Thoracic aorta (tissue), 2 donors: ENCODE results near the gene FAM90A26. TPM values are rescaled to one million over a fixed set of nuclear protein-coding genes. Genes with fewer than 3 reads are reported as not detected.
A peak's percentile ranks its signal among the peaks of the same experiment; 100 is the strongest.
"Not testable (repeated sequence)": the region's sequence is repeated elsewhere in the genome, so short reads cannot be mapped to it uniquely, and the experiment has no call there.

ENCODE experiments used
- ATAC-seq: fragments of 150-250 bp; one replicate; pipeline ENCODE4 v1.8.0; 2017; ENCODE audit warnings: low read depth; ENCODE audit not compliant: insufficient number of reproducible peaks, low FRiP score
- DNase-seq: peaks from one replicate; pipeline ENCODE4 v3.0.0-alpha.2; 2020; ENCODE audit warnings: low spot score
- H3K27ac ChIP-seq, 2 donors: fragments of 200-600 bp; sonication (generic); 1 replicate in 1 of 2; 2 replicates in 1 of 2; pipeline ENCODE4 v1.5.1; 2016; ENCODE audit warnings: mild to moderate bottlenecking in 2 of 2, moderate library complexity in 2 of 2
- H3K27me3 ChIP-seq: fragments of 200-600 bp; sonication (generic); replicated peaks from 2 replicates; pipeline ENCODE4 v1.6.0; 2016; ENCODE audit warnings: mild to moderate bottlenecking; ENCODE audit not compliant: insufficient read depth
- H3K36me3 ChIP-seq: fragments of 200-600 bp; sonication (generic); one replicate; pipeline ENCODE4 v1.5.1; 2016
- H3K4me1 ChIP-seq, 2 donors: fragments of 200-600 bp; sonication (generic); 1 replicate in 1 of 2; 2 replicates in 1 of 2; pipeline versions ENCODE4 v1.5.1 to v1.6.0; 2016; ENCODE audit warnings: low read depth in 2 of 2, mild to moderate bottlenecking in 1 of 2; ENCODE audit not compliant: control insufficient read depth in 1 of 2
- H3K4me3 ChIP-seq: fragments of 200-600 bp; sonication (generic); 2 replicates; pipeline ENCODE4 v1.5.1; 2016; ENCODE audit warnings: mild to moderate bottlenecking
- H3K9me3 ChIP-seq: fragments of 200-600 bp; sonication (generic); 2 replicates; pipeline ENCODE4 v1.5.1; 2016
- total RNA-seq, 2 donors: library from RNA; depleted of rRNA; stranded (reverse); fragments of >200 nt; gene quantifications; one replicate each; pipeline versions ENCODE4 v1.1.0 to v1.2.3, GENCODE V29; 2016
- TF ChIP-seq, protein P1 (sequence below): fragments of 200-600 bp; sonication (generic); IDR thresholded peaks from one replicate; pipeline ENCODE4 v1.5.1; 2019; ENCODE audit warnings: antibody characterized with exemption

The FAM90A26 gene, protein sequence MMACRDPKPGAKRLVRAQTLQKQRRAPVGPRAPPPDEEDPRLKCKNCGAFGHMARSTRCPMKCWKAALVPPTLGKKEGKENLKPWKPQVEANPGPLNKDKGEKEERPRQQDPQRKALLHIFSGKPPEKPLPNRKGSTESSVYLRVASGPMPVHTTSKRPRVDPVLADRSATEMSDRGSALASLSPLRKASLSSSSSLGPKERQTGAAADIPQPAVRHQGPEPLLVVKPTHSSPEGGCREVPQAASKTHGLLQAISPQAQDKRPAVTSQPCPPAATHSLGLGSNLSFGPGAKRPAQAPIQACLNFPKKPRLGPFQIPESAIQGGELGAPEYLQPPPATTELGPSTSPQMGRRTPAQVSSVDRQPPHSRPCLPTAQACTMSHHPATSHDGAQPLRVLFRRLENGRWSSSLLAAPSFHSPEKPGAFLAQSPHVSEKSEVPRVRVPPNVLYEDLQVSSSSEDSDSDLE
- not detected for total RNA-seq

DNA sequence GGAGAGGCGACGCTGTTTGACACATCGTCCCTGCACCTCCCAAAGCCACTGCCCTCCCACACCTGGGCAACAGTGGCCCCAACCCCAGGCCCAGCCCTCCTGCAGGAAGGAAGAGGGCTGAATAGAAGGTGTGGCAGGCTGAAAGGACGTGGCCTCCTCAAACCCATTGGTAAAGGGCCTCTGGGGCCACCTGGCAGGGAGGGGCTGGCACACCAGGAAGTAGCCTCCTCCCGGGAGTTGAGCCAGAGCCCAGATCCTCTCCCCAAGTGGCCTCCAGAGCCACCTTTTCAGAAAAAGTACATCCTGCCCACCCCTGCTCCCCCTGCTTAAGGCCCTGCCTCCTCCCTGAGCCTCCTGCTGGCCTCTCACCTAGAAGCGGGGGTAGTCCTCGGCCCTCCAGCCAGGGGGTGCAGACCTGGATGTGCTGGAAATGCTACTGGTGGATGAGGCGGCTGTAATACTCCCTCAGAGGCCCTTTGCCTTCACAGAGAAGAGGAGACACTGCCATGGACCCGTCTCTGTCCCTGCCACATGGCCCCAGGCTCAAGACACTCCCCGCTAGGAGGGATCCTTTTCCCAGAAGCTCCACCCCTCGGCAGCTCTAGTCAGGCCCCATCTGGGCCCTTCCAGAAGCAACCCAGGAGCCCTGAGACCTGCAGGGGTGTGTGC lies at the start of gene FAM90A26:
TSS of gene FAM90A26 (plus strand) at position 619 of the 669 bp plus-strand sequence. CDS start 2,764 bp downstream, outside the sequence.
- H3K4me1 ChIP-seq = not testable (repeated sequence)

DNA sequence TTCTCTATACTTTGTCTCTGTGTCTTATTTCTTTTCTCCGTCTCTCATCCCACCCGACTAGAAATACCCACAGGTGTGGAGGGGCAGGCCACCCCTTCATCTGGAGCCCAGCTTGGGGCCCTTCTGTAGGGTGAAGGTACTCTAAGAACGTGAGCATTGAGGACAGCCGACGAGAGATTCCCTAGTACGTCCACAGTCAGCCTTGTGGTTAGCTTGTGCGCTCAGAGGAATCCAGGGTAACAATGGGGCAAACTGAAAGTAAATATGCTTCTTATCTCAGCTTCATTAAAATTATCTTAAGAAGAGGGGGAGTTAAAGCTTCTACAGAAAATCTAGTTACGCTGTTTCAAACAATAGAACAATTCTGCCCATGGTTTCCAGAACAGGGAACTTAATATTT lies 47.5 kb upstream of the FAM90A26 start:
- not testable (repeated sequence) for H3K4me1 ChIP-seq, H3K4me3 ChIP-seq, ATAC-seq, H3K36me3 ChIP-seq, H3K9me3 ChIP-seq, DNase-seq, H3K27ac ChIP-seq, H3K27me3 ChIP-seq

More for the DNA sequence above, at the start of gene FAM90A26:
- H3K27ac ChIP-seq, H3K4me3 ChIP-seq, H3K27me3 ChIP-seq, H3K36me3 ChIP-seq, H3K9me3 ChIP-seq, DNase-seq, ATAC-seq: not testable (repeated sequence)

DNA sequence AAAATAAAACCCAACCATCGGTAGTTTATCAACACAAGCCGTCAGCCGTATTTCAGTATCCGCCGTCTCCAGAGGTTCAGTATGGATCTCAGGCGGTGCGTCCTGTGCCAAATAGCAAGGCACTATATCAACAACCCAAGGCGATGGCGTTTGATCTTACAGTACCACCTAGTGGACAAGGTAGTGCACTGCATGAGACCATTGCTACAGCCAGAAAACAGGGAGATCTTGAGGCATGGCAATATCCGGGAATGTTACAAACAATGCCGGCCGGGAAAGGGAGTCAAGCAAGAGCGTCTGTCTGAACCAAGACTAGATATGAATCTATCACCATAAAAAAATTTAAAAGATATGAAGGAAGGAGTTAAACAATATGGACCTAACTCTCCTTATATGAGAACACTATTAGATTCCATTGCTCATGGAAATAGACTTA lies 46.6 kb upstream of the FAM90A26 start:
- H3K4me1 ChIP-seq, H3K27me3 ChIP-seq, H3K4me3 ChIP-seq, H3K9me3 ChIP-seq, H3K27ac ChIP-seq, ATAC-seq, H3K36me3 ChIP-seq: not testable (repeated sequence)
- TF ChIP-seq, protein P1, sequence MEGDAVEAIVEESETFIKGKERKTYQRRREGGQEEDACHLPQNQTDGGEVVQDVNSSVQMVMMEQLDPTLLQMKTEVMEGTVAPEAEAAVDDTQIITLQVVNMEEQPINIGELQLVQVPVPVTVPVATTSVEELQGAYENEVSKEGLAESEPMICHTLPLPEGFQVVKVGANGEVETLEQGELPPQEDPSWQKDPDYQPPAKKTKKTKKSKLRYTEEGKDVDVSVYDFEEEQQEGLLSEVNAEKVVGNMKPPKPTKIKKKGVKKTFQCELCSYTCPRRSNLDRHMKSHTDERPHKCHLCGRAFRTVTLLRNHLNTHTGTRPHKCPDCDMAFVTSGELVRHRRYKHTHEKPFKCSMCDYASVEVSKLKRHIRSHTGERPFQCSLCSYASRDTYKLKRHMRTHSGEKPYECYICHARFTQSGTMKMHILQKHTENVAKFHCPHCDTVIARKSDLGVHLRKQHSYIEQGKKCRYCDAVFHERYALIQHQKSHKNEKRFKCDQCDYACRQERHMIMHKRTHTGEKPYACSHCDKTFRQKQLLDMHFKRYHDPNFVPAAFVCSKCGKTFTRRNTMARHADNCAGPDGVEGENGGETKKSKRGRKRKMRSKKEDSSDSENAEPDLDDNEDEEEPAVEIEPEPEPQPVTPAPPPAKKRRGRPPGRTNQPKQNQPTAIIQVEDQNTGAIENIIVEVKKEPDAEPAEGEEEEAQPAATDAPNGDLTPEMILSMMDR = peak; percentile 75
- peak; percentile 6 for DNase-seq

DNA sequence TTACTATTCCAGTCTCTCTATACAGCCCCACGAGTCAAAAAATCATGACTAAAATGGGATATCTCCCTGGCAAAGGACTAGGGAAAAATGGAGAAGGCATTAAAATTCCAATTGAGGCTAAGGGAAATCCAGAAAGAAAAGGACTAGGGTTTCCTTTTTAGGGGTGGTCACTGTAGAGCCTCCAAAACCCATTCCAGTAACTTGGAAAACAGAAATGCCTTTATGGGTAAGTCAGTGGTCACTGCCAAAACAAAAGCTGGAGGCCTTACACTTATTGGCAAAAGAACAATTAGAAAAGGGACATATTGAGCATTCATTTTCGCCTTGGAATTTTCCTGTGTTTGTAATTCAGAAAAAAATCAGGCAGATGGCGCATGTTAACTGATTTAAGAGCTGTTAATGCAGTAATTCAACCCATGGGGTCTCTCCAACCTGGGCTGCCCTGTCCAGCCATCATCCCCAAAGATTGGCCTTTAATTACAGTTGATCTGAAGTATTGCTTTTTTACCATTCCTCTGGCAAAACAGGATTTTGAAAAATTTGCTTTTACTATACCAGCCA lies 44.5 kb upstream of the FAM90A26 start:
- not testable (repeated sequence) for DNase-seq, H3K36me3 ChIP-seq, H3K9me3 ChIP-seq, H3K4me3 ChIP-seq, ATAC-seq, H3K4me1 ChIP-seq, H3K27ac ChIP-seq, H3K27me3 ChIP-seq

DNA sequence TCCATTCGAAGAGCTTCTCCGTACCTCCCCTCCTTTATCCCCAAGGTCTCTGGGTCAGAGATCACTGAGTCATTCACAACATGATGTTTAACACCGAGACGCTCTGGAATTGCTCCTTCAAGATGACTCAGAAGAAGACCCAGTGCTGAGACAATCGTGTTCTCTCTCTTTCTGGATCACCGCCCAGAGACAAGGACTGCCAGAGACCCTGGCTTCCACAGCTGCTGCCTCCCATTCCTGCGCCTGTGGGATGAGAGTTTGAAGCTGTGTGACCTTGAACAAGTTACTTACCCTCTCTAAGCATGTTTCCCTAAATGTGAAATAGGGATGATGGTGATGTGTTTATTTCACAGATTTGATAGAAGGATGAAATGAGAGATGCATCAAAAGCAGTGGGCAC lies 38.8 kb upstream of the FAM90A26 start:
- not testable (repeated sequence) for H3K27ac ChIP-seq, DNase-seq, H3K27me3 ChIP-seq

DNA sequence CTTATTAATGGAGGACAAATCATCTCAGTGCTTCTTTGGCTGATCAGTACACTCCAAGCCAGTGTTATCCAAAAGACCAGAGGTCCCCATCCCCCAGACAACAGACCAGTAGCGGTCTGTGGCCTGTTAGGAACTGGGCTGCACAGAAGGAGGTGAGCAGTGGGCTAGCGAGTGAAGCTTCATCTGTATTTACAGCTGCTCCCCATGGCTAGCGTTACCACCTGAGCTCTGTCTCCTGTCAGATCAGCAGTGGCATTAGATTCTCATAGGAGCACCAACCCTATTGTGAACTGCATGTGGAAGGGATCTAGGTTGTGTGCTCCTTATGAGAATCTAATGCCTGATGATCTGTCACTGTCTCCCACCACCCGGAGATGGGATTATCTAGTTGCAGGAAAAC lies 37.4 kb upstream of the FAM90A26 start:
- not testable (repeated sequence) for H3K27ac ChIP-seq, H3K27me3 ChIP-seq, DNase-seq, H3K36me3 ChIP-seq, H3K9me3 ChIP-seq, H3K4me3 ChIP-seq, ATAC-seq, H3K4me1 ChIP-seq

More for the DNA sequence above, 38.8 kb upstream of the FAM90A26 start:
- not testable (repeated sequence) for H3K4me3 ChIP-seq, H3K4me1 ChIP-seq, ATAC-seq, H3K9me3 ChIP-seq, H3K36me3 ChIP-seq

DNA sequence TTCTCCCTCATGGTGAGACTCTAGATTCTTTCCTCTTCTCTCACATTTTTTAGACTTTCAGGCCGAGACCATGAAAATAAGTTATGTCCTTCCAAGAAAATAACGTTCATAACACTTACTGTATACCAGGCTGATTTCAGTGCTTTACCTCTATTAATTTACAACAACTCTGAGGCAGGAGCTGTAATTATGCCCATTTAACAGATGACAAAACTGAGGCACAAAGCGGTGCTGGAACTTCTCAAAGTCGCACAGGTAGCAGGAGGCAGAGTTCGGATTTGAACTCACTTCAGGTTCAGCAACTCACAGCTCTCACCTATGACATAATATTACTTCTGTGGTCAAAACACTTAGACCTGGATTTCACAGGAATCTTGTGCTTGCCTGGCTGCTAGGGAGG lies 36.2 kb upstream of the FAM90A26 start:
- not testable (repeated sequence) for H3K4me3 ChIP-seq, H3K36me3 ChIP-seq, H3K9me3 ChIP-seq, H3K27me3 ChIP-seq, H3K27ac ChIP-seq, H3K4me1 ChIP-seq, ATAC-seq, DNase-seq

DNA sequence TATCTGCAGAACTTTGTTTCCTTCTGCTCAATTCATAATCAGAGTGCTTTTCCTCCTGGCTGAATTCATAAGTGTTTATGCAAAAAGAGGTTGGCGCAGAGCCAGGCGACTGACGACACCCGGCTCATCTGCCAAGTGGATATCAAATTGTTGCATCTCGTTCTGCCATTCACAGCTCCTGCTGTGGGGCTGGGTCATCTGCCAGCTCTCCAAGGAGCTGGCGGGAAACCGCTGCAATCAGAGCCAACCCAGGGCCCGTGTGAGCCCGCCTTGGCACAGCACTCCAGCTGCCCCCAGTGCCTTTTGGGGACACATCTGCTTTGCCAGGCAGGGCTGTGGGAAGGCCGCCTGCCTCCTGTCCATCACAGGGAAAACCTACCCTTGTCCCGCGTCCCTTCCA lies 35.7 kb upstream of the FAM90A26 start:
- H3K4me1 ChIP-seq, H3K27ac ChIP-seq, DNase-seq, H3K27me3 ChIP-seq, ATAC-seq, H3K36me3 ChIP-seq, H3K4me3 ChIP-seq, H3K9me3 ChIP-seq: not testable (repeated sequence)

DNA sequence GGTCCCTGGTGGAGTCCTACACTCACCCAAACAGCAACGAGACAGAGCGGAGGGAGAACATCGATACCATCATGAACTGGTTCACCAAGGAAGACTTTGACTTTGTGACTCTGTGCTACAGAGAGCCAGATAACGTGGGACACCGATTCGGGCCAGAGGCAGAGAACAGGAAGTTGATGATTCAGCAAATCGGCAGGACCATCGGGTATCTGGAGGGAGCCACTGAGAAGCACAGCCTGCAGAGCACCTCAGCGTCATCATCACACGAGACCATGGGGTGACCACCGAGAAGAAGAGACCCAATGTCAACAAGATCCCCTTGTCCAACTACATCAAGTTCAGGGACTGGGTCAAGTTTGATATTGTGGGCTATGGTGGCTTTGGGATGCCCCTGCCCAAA lies 29.2 kb upstream of the FAM90A26 start:
- not testable (repeated sequence) for H3K9me3 ChIP-seq, H3K27ac ChIP-seq, H3K4me1 ChIP-seq, DNase-seq, H3K36me3 ChIP-seq, H3K27me3 ChIP-seq, ATAC-seq, H3K4me3 ChIP-seq

DNA sequence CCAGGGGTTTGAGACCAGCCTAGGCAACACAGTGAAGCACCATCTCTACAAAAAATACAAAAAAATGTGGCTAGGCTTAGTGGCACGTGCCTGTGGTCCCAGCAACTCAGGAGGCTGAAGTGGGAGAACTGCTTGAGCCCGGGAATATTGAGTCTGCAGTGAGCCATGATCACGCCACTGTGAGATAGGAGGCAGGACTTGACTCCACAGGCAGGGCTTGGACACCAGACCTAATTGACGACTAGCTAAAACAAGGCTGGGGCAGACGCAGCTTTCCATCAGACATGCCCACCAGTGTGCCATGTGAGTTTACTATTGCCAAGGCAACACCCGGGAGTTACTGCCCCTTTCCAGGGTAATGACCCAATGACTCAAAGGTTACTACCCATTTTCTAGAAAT lies 27.4 kb upstream of the FAM90A26 start:
- not testable (repeated sequence) for H3K9me3 ChIP-seq, H3K36me3 ChIP-seq, H3K4me3 ChIP-seq, DNase-seq, H3K27me3 ChIP-seq, ATAC-seq, H3K27ac ChIP-seq, H3K4me1 ChIP-seq
